ENCODE measurements around the gene TMC5.

TMC5 gene

DNA sequence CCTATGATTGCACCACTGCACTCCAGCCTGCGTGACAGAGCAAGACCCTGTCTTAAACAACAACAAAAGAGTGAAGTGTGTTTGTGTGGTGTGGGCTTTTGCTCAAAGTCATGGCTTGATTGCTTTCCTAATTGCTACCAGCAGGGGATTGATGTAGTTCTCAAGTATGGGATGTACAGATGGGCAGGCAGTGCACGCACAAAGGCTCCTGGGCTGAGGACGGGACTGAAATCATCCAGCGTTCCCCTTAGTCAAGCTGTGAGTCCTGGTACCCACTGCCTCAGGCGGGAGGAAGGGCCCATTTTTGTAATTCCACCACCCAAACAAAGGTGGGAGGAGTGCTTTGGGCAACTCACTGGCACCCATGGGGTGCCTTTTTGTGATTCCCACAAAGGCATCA lies 56.9 kb downstream of the TMC5 start:
- Histone ChIP-seq H3K4me3 (ENCODE audit: insufficient read depth, low read length, poor library complexity, severe bottlenecking) (no peak overlapping the region), H3K9me3 (ENCODE audit: insufficient read depth, low read length) (no peaks in the 10 kb centered on the region)

DNA sequence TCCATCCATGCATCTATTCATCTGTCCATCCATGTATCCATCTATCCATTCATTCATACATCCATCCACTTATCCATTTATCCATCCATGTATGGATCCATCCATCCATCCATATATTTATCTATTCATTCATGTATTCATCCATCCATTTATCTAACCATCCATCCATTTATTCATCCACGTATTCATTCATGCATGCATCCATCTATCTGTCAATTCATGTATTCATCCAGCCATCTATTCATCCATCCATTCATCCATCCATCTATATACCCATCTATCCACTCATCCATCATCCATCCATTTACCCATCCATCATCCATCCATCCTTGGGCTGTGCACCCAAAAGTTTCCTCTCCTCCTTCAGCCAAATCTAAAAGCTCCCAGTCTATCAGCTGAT lies 60.8 kb downstream of the TMC5 start:
- no peak for TF ChIP-seq EZH2phosphoT487 (conservative IDR thresholded peaks at IDR 0.05; ENCODE audit: low read length)
- TF ChIP-seq, protein P1, sequence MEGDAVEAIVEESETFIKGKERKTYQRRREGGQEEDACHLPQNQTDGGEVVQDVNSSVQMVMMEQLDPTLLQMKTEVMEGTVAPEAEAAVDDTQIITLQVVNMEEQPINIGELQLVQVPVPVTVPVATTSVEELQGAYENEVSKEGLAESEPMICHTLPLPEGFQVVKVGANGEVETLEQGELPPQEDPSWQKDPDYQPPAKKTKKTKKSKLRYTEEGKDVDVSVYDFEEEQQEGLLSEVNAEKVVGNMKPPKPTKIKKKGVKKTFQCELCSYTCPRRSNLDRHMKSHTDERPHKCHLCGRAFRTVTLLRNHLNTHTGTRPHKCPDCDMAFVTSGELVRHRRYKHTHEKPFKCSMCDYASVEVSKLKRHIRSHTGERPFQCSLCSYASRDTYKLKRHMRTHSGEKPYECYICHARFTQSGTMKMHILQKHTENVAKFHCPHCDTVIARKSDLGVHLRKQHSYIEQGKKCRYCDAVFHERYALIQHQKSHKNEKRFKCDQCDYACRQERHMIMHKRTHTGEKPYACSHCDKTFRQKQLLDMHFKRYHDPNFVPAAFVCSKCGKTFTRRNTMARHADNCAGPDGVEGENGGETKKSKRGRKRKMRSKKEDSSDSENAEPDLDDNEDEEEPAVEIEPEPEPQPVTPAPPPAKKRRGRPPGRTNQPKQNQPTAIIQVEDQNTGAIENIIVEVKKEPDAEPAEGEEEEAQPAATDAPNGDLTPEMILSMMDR (IDR thresholded peaks at IDR 0.05; ENCODE audit: insufficient read depth, low read length, poor library complexity, severe bottlenecking), result no peak
- H3F3A ChIP-seq (ENCODE audit: insufficient read depth), result no peaks in the 10 kb centered on the region
- H3K4me2 ChIP-seq (ENCODE audit: low read depth, low read length, poor library complexity, severe bottlenecking), result no peak overlapping the region
- H2AFZ ChIP-seq (ENCODE audit: low read depth, low read length, severe bottlenecking), result no peak overlapping the region
- H3K9me2 ChIP-seq (replicated peaks; ENCODE audit: insufficient read depth, low read length), result no peaks in the 10 kb centered on the region
- no peak overlapping the region for H3K27ac ChIP-seq (ENCODE audit: low read depth, low read length)
- no peaks in the 10 kb centered on the region for H3K79me2 ChIP-seq (ENCODE audit: insufficient read depth, low read length)
- H3K4me3 ChIP-seq (ENCODE audit: insufficient read depth, low read length, poor library complexity, severe bottlenecking), result no peak overlapping the region
- H4K20me1 ChIP-seq (ENCODE audit: low read depth, low read length), result no peaks in the 10 kb centered on the region
- H3K9me3 ChIP-seq (ENCODE audit: insufficient read depth, low read length), result no peaks in the 10 kb centered on the region
- H3K36me3 ChIP-seq (ENCODE audit: low read length), result no peaks in the 10 kb centered on the region
- H3K9ac ChIP-seq (ENCODE audit: low read length), result no peak overlapping the region
- H3K27me3 ChIP-seq (ENCODE audit: low read length), result no peaks in the 10 kb centered on the region

More for the DNA sequence above, 56.9 kb downstream of the TMC5 start:
- Histone ChIP-seq H3K27ac (ENCODE audit: low read depth, low read length) (no peak overlapping the region), H3K4me2 (ENCODE audit: low read depth, low read length, poor library complexity, severe bottlenecking) (no peak overlapping the region), H3K9me2 (replicated peaks; ENCODE audit: insufficient read depth, low read length) (no peaks in the 10 kb centered on the region), H3F3A (ENCODE audit: insufficient read depth) (no peaks in the 10 kb centered on the region), H3K9ac (ENCODE audit: low read length) (no peak overlapping the region), H2AFZ (ENCODE audit: low read depth, low read length, severe bottlenecking) (no peak overlapping the region), H3K79me2 (ENCODE audit: insufficient read depth, low read length) (no peaks in the 10 kb centered on the region), H4K20me1 (ENCODE audit: low read depth, low read length) (no peaks in the 10 kb centered on the region), H3K27me3 (ENCODE audit: low read length) (no peaks in the 10 kb centered on the region), H3K36me3 (ENCODE audit: low read length) (no peaks in the 10 kb centered on the region)
- no peak for TF ChIP-seq EZH2phosphoT487 (conservative IDR thresholded peaks at IDR 0.05; ENCODE audit: low read length)
- TF ChIP-seq, protein P1 (IDR thresholded peaks at IDR 0.05; ENCODE audit: insufficient read depth, low read length, poor library complexity, severe bottlenecking), result no peak

DNA sequence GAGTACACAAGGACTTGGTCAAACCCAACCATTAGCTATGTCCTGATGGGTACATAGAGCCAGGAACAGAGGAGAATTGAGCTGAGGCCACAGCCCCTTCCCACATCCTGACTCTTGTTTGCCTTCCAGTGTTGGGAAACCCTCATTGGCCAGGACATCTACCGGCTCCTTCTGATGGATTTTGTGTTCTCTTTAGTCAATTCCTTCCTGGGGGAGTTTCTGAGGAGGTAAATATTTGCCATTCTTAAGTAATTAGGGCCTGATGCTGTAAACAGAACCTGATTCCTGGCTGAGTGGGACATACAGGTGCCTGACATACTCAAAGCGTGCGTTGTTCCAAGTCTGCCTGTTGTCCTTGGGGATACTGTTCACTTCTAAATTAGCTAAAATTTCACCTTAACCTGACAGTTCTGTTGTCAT lies 61.6 kb downstream of the TMC5 start:
- Histone ChIP-seq H3K9ac (ENCODE audit: low read length) (no peak overlapping the region), H2AFZ (ENCODE audit: low read depth, low read length, severe bottlenecking) (no peak overlapping the region), H3K9me2 (replicated peaks; ENCODE audit: insufficient read depth, low read length) (no peaks in the 10 kb centered on the region), H3K27ac (ENCODE audit: low read depth, low read length) (no peak overlapping the region), H3K36me3 (ENCODE audit: low read length) (no peaks in the 10 kb centered on the region), H4K20me1 (ENCODE audit: low read depth, low read length) (no peaks in the 10 kb centered on the region), H3K4me2 (ENCODE audit: low read depth, low read length, poor library complexity, severe bottlenecking) (no peak overlapping the region), H3F3A (ENCODE audit: insufficient read depth) (no peaks in the 10 kb centered on the region), H3K79me2 (ENCODE audit: insufficient read depth, low read length) (no peaks in the 10 kb centered on the region), H3K27me3 (ENCODE audit: low read length) (no peaks in the 10 kb centered on the region), H3K4me3 (ENCODE audit: insufficient read depth, low read length, poor library complexity, severe bottlenecking) (no peak overlapping the region), H3K9me3 (ENCODE audit: insufficient read depth, low read length) (no peaks in the 10 kb centered on the region)
- TF ChIP-seq EZH2phosphoT487 (conservative IDR thresholded peaks at IDR 0.05; ENCODE audit: low read length), result no peak
- TF ChIP-seq, protein P1 (IDR thresholded peaks at IDR 0.05; ENCODE audit: insufficient read depth, low read length, poor library complexity, severe bottlenecking), result no peak

Measured in SU-DHL-6 (cell line).